Left renal cortex interstitium (tissue), 4 donors: ENCODE results near the gene PDE11A. TPM values are rescaled to one million over a fixed set of nuclear protein-coding genes. Genes with fewer than 3 reads are reported as not detected.
"Not testable (repeated sequence)": the region's sequence is repeated elsewhere in the genome, so short reads cannot be mapped to it uniquely, and the experiment has no call there.

ENCODE experiments used
- DNase-seq, 4 donors: peaks; one replicate each; pipeline ENCODE4 v3.0.0-alpha.2; 2013; ENCODE audit warnings: low read depth in 4 of 4, low spot score in 2 of 4, missing footprints in 1 of 4
- polyA plus RNA-seq, 4 donors: library from polyadenylated mRNA; unstranded; fragments of 120-200 nt; gene quantifications; one replicate each; pipeline ENCODE4 v1.2.1, GENCODE V29; 2013; ENCODE audit not compliant: insufficient read length in 4 of 4

Gene PDE11A
- polyA plus RNA-seq, 4 donors, result 4.6 to 8.1 (median 7.4) TPM

GRCh38 chr2:177887722-177888121 lies 184.9 kb downstream of the PDE11A start:
- no peak for DNase-seq

DNA sequence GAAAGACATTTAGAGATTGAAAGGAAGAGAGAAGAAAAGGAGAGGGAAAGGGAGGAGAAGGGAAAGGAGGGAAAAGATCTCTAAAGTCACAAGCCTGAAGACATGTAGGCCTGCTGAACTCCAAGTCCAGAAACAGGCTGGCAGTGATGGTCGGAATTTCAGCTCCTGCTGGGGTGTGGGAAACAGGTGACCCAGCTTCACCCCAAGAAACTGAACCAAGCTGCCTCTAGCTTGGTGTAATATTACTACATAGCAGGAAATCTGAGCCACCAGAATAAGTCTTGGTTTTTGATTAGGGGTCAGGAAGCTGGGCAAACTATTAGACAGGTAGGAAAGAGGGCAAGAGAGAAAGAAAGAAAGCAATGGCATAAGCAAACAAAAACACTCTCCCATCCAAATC lies 185.8 kb downstream of the PDE11A start:
- DNase-seq, result no peak

- DNase-seq, result no peak
Observed at GRCh38 chr2:177885828-177886466, 186.6 kb downstream of the PDE11A start.

DNA sequence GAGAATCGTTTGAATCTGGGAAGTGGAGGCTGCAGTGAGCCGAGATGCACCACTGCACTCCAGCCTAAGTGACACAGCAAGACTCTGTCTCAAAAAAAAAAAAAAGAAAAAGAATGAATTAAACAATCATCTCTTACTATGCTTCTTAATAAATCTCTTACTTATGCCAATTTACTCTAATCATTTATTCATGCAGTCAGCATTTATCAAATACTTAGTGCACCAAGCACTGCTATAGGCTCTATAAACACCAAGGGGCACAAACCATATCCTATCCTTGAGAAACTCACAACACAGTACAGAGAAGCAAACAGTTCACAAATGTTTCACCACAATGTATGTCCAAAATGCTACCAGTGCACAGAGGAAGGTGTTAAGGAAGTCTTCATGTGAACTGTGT lies 189.4 kb downstream of the PDE11A start:
- DNase-seq, result no peak

DNA sequence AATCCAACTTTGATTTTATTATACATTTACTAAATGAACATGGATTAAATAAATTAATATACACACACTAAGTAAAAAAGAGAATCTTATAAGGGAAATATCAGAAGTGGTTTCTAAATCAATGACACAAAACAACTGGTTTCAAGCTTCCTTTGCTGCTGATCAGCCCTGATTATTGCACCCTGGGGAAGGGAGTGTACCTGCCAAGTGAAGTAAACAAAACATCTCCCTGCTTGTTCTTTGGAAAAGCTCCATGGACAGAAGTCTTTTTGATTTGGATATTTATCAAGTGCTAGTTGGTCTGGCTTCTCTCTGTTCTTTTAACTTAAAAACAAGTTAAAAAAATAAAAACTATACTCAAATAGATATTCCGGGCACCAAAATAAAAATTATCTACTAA lies 190.1 kb downstream of the PDE11A start:
- DNase-seq, result no peak

GRCh38 chr2:177881921-177882320 lies 190.7 kb downstream of the PDE11A start:
- DNase-seq, result no peak

- no peak for DNase-seq
Observed at GRCh38 chr2:177881008-177881747, 191.4 kb downstream of the PDE11A start.

DNA sequence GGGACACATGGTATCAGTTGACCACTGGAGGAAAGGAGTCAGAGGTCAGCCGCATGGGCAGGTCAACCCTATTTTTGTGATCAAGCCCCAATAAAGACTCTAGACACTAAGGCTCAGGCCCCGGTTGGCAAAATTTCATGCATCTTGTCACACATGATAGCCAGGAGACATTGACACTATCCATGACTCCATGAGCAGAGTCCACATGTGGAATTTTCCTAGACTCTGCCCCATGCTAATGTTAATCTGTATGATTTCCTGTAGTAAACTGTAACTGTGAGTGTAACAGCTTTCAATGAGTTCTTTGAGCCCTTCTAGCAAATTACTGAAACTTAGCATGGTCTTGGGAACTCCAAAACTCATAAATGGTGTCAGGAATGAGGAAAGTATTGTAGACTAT lies 192.3 kb downstream of the PDE11A start:
- no peak for DNase-seq

- DNase-seq, result no peak
Observed at GRCh38 chr2:177876950-177877349, 195.6 kb downstream of the PDE11A start.

- no peak for DNase-seq
Observed at GRCh38 chr2:177874686-177875085, 197.9 kb downstream of the PDE11A start.

- DNase-seq, result no peak
Observed at GRCh38 chr2:177873915-177874314, 198.7 kb downstream of the PDE11A start.

- no peak for DNase-seq
Observed at GRCh38 chr2:177872286-177872685, 200.3 kb downstream of the PDE11A start.

DNA sequence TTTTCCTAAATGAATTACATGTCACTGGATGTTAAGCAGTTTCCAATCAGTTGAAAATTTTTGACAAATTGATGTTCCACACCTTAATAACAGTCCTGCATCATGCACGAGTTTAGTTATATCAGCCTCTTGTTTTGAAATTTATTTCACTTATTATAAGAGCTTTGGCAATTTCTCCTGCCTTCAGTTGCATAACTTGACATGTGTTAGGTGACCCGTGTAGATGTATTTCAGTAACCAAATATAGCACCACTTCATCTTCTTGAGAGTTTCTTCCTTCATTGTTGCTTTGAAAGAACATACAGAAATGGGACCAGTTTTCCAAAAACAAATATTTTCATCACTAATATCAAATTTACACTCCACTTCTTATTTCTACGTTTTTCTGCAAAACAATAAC lies 202.7 kb downstream of the PDE11A start:
- DNase-seq, result no peak

- DNase-seq, result no peak
Observed at GRCh38 chr2:177869209-177869608, 203.4 kb downstream of the PDE11A start.

GRCh38 chr2:177868806-177869205 lies 203.8 kb downstream of the PDE11A start:
- DNase-seq, result no peak

- no peak for DNase-seq
Observed at GRCh38 chr2:177857538-177857937, 215.0 kb downstream of the PDE11A start.

- no peak for DNase-seq
Observed at GRCh38 chr2:177852389-177852788, 220.2 kb downstream of the PDE11A start.

GRCh38 chr2:177843188-177843587 lies 229.4 kb downstream of the PDE11A start:
- no peak for DNase-seq

DNA sequence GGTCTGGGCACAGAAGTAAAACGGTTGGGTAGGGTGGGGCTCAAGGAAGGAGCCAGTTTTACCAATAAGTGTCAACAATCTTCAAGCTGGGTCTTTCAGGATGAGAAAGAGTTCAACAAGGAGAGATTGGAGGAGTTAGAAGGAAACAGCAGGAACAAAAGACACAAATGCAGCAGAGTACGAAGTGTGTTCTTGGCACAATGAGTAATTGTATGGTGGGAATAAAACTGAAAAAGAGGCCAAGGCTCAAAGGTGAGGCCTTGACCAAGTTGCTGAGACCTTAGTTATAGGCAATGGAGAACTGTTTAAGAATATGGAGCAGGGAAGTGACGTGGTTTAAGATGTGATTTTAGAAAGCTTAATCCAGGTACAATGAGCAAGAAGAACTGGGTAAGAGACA lies 230.3 kb downstream of the PDE11A start:
- DNase-seq, result no peak

DNA sequence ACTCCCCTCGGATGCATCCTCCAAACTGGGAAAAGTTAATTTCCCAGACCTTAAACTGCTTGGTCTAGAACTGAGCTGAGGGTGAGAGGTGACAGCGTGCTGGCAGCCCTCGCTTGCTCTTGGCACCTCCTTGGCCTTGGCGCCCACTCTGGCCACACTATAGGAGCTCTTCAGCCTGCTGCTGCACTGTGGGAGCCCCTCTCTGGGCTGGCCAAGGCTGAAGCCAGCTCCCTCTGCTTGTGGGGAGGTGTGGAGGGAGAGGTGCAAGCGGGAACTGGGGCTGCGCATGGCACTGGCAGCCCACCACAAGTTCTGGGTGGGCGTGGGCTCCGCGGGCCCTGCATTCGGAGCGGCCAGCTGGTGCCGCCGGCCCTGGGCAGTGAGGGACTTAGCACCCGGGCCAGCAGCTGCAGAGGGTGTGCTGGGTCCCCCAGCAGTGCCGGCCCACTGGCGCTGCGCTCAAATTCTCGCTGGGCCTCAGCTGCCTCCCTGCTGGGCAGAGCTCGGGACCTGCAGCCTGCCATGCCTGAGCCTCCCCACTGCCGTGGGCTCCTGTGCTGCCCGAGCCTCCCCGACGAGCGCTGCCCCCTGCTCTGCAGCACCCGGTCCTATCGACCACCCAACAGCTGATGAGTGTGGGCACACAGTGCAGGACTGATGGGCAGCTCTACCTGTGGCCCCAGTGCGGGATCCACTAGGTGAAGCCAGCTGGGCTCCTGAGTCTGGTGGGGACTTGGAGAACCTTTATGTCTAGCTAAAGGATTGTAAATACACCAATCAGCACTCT lies 237.0 kb downstream of the PDE11A start:
- DNase-seq, result not testable (repeated sequence)

GRCh38 chr2:177832611-177833433 lies 239.8 kb downstream of the PDE11A start:
- no peak for DNase-seq
